C1 segment of cervical spinal cord (tissue), 14 donors: Measurements from ENCODE around the gene MFRP.

Experiments used
- DNase-seq, 14 donors: peaks; one replicate each; lab custom pipeline; 2025; lab: John Stamatoyannopoulos, UW

The MFRP gene

GRCh38 chr11:119298726-119299125 lies 47.8 kb downstream of the MFRP start:
- DNase-seq = peak in 2 of 14 donors; percentile 21 to 81

GRCh38 chr11:119297938-119298337 lies 48.6 kb downstream of the MFRP start:
- DNase-seq = no peak

GRCh38 chr11:119295178-119295577 lies 51.3 kb downstream of the MFRP start:
- DNase-seq = no peak

GRCh38 chr11:119293461-119293860 lies 53.0 kb downstream of the MFRP start:
- no peak for DNase-seq

- no peak for DNase-seq
Observed at GRCh38 chr11:119290894-119291497, 55.5 kb downstream of the MFRP start.
